ENCODE measurements around the gene HORMAD1. TPM values are rescaled to one million over a fixed set of nuclear protein-coding genes. Genes with fewer than 3 reads are reported as not detected.

HORMAD1 gene
- total and polyA plus RNA-seq, 2 of the 13 experiments (the other 11 are each of a cell fraction or from before 2014, with no cell fraction given): not detected

DNA sequence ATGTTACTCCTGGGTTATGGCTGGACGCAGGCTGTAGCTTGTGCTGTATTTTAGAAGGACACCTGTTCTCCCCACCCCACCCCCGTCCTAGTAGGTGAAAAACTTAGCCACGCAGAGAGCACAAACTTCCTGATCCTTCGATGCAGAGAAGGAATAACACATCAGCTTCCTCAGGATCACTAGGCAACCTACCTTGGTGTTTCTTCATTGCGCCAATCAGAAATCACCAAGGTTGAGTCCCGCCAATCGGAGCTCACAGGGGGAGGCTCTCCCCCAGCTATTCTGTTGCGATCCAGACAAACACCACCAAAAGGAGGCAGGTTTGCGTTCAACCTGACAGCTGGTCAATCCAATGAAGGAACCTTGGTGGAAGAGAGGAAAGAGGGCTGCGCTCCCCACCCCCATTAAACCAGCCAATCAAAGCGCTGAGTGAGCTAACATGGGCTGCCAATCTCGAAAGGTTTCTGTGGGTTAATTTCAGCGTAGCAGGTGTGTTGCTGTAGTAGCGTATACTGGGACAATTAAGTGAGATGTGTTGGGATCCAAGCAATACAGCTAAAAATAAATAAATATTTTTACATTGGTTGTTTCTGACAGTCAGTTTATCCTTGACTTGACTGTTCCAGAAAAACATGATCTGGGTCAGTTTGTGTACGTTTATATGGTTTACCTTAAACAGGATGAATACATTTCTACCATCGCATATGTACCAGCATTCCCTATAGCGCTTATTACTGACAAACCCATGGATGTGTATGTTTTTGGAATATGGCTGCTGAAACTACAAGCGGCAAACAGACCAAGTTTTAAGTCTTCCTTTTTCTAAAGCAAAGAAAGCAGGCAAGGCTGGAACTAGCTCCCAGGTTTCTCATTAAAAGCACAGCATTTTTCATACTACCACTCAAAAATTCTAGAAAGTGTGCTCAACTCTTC lies 23.4 kb downstream of the HORMAD1 start, which contains the start of gene GOLPH3L (continued):
- TF ChIP-seq PBX2 (CRISPR knock-in tag; IDR thresholded peaks at IDR 0.05): peak; percentile 93
- TF ChIP-seq ZNF18 (CRISPR knock-in tag; IDR thresholded peaks at IDR 0.05; ENCODE audit: insufficient replicate concordance): no peak
- peak; percentile 41; the same call in 1 of the 2 replicates for TF ChIP-seq KLF9 (CRISPR knock-in tag; IDR thresholded peaks at IDR 0.05; ENCODE audit: low read depth)
- TF ChIP-seq SMARCC2 (IDR thresholded peaks at IDR 0.05): no peak
- no peak for TF ChIP-seq ZNF761 (CRISPR knock-in tag; conservative IDR thresholded peaks at IDR 0.05)
- TF ChIP-seq DMAP1 (CRISPR knock-in tag; IDR thresholded peaks at IDR 0.05): peak; percentile 56; the same call in 1 of the 2 replicates
- 0 out of 2 replicates have a peak, but pooled peaks have one; percentile 38 for TF ChIP-seq KLF15 (CRISPR knock-in tag; IDR thresholded peaks at IDR 0.05; ENCODE audit: borderline replicate concordance)
- 0 out of 2 replicates have a peak, but pooled peaks have one; percentile 37 for TF ChIP-seq FOXJ3 (CRISPR knock-in tag; IDR thresholded peaks at IDR 0.05; ENCODE audit: borderline replicate concordance)
- TF ChIP-seq HBP1 (CRISPR knock-in tag; IDR thresholded peaks at IDR 0.05; ENCODE audit: low read depth): 0 out of 2 replicates have a peak, but pooled peaks have one; percentile 27
- TF ChIP-seq ZNF850 (CRISPR knock-in tag; conservative IDR thresholded peaks at IDR 0.05): no peak
- TF ChIP-seq ZUFSP (CRISPR knock-in tag; IDR thresholded peaks at IDR 0.05; ENCODE audit: borderline replicate concordance): no peak
- TF ChIP-seq ZNF550 (CRISPR knock-in tag; IDR thresholded peaks at IDR 0.05; ENCODE audit: borderline replicate concordance): no peak
- TF ChIP-seq NFKB2 (CRISPR knock-in tag; IDR thresholded peaks at IDR 0.05; ENCODE audit: borderline replicate concordance): no peak
- TF ChIP-seq ZNF136 (CRISPR knock-in tag; IDR thresholded peaks at IDR 0.05; ENCODE audit: low read depth): no peak
- peak; percentile 68; the same call in 1 of the 2 replicates for TF ChIP-seq RFX1 (IDR thresholded peaks at IDR 0.05)
- no peak for TF ChIP-seq MYC (CRISPR knock-in tag; IDR thresholded peaks at IDR 0.05; ENCODE audit: borderline replicate concordance)
- peak; percentile 28; the same call in 1 of the 2 replicates for TF ChIP-seq ZNF792 (CRISPR knock-in tag; IDR thresholded peaks at IDR 0.05)
- peak; percentile 67 for TF ChIP-seq PATZ1 (CRISPR knock-in tag; IDR thresholded peaks at IDR 0.05)
- peak; percentile 65; the same call in 1 of the 2 replicates for TF ChIP-seq GATAD1 (CRISPR knock-in tag; IDR thresholded peaks at IDR 0.05)
- peak; percentile 99 for TF ChIP-seq NFYB (CRISPR knock-in tag; IDR thresholded peaks at IDR 0.05)

All from HepG2 (cell line).